Left ventricle myocardium superior (tissue), 1 donor: Measurements from ENCODE around the gene NR3C2. TPM values are rescaled to one million over a fixed set of nuclear protein-coding genes. Genes with fewer than 3 reads are reported as not detected.
A peak's percentile ranks its signal among the peaks of the same experiment; 100 is the strongest.

Experiments
- ATAC-seq: fragments of 200-7000 bp; cut with Tn5 transposase; one replicate; pipeline ENCODE4 v1.9.1; 2020; ENCODE audit warnings: mild to moderate bottlenecking, moderate library complexity
- DNase-seq: peaks from one replicate; pipeline ENCODE4 v3.0.0-alpha.2; 2020
- intact Hi-C: fragments of 100-400 bp; cut with micrococcal nuclease; formaldehyde crosslinking; loops from one replicate; pipeline ENCODE4 v1.11.0; 2022
- total RNA-seq: library from RNA; stranded (reverse); fragmentation: NEBNext Ultra II Directional; extraction: Animal tissue kit (Norgen Biotek cat#: 25700); gene quantifications from one replicate; pipeline ENCODE4 v1.2.1, GENCODE V29; 2021
- donor health status: DM: no; HTN: yes; CAD: no; lungs with severe emphysema.

Gene NR3C2
- total RNA-seq, 1 donor from 2014 or later, result 22.6 TPM

DNA sequence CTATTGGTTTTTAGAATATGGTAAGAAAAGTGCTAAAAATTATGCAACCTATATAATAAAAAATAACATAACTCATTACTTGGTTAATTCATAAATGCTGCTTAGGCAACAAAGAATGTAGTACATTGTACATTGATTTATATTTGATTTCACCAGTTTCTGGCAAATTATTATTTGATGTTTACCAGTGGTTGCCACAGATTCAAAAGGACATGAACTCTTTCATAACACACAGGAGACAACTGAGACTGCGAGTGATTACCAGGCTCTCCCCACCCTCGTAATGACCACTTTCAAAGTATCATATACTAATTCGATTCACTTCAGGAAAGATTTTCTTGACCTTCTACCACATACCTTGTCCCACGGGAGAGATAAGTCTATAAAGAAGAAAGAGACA, 158.5 kb downstream of the NR3C2 start:
- ATAC-seq (no peak), DNase-seq (no peak)
- intact Hi-C loops, result loop anchor here (10.0 kb wide), 1 partner anchor 151 kb away; no protein-coding TSS in a partner anchor

GRCh38 chr4:148278310-148278709, 163.9 kb downstream of the NR3C2 start:
- intact Hi-C loops, result no loop called here
- no peak for DNase-seq
- ATAC-seq, result no peak

GRCh38 chr4:148275266-148275665, 166.9 kb downstream of the NR3C2 start:
- ATAC-seq (no peak), DNase-seq (no peak)
- intact Hi-C loops, result no loop called here

- peak; percentile 96 for ATAC-seq
- peak; percentile 64 for DNase-seq
These were observed 168.7 kb downstream of the NR3C2 start for GRCh38 chr4:148273501-148273986.

GRCh38 chr4:148271166-148271565, 171.0 kb downstream of the NR3C2 start:
- DNase-seq (no peak), ATAC-seq (no peak)
- intact Hi-C loops, result no loop called here

More at GRCh38 chr4:148273501-148273986, 168.7 kb downstream of the NR3C2 start:
- intact Hi-C loops, result no loop called here

DNA sequence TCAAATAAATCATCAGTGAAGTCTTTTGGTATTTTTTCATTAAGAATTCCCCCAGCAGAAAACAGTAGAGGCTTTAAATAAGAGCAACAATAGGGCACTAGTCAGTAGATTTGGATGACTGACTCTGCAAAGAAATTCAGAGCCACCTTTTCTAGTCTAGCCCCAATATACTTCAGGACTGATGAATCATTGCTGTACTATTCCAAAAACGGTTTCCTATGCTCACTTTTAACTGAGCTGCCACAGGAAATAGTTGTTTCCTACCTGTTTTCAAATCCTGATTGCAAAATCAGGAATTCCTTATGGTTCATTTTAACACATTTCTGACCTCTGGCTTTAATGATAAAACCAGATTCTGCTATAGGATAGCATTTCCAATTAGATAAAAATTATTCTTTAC, 171.6 kb downstream of the NR3C2 start:
- no peak for DNase-seq
- intact Hi-C loops, result no loop called here
- ATAC-seq, result no peak

- DNase-seq, result no peak
- ATAC-seq, result no peak
- intact Hi-C loops, result no loop called here
These were observed 173.4 kb downstream of the NR3C2 start for GRCh38 chr4:148268835-148269234.

DNA sequence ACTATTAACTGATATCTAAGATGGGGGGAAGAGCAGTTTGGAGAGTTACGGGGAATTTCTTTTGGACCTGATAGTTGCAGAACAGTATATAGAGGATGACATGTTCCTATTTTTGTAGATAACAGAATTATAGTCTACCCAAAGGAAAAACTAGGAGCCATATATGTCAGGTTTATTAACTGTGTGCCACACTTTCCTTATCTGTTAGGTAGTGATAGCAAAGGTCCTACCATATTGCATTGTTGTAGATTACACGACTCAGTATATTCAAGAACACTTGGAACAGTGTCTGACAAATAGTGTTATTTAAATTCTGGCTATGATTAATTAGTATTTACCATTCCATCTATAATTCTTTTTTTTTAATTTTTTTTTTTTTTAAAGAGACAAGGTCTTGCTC, 175.3 kb downstream of the NR3C2 start:
- intact Hi-C loops, result no loop called here
- no peak for DNase-seq
- no peak for ATAC-seq

DNA sequence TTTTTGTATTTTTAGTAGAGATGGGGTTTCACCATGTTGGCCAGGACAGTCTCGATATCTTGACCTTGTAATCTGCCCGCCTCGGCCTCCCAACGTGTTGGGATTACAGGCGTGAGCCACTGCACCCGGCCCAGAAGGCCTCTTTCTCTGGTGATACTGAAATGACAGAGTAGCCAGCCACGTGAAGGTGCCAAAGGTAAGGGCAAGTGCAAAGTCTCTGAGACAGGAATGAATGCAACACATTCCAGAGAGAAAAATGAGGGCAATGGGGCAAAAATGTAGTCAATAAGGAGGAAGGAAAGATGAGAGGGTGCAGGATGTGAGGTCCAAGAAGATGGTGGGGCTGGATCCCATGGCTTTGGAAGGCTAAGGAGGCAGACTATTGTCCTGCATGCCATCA, 176.0 kb downstream of the NR3C2 start:
- intact Hi-C loops, result no loop called here
- ATAC-seq, result no peak
- no peak for DNase-seq

GRCh38 chr4:148265627-148266026, 176.6 kb downstream of the NR3C2 start:
- ATAC-seq, result no peak
- DNase-seq, result no peak
- intact Hi-C loops, result no loop called here

GRCh38 chr4:148263802-148264201, 178.4 kb downstream of the NR3C2 start:
- DNase-seq (no peak), ATAC-seq (no peak)
- intact Hi-C loops, result no loop called here

- no peak for DNase-seq
- ATAC-seq, result no peak
- intact Hi-C loops, result no loop called here
These were observed 179.1 kb downstream of the NR3C2 start for GRCh38 chr4:148263127-148263526.

DNA sequence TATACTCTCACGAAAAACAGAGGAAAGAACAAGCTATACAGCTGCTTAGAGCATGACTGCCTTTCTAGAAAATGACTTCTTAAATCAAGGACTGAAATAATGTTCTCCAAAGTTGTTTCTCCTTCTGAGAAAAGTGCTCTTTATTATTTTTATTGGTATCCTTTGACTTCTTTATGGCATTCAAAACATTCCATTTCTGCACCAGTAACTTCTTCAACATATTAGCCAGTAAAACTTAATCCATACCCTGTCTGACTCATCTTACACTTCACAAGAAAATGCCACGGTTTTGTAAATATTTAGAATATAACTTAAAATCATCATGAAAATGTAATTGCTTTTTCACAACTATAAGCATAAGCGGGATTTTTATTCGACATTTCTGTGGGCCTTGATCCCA, 180.4 kb downstream of the NR3C2 start:
- intact Hi-C loops, result no loop called here
- ATAC-seq (no peak), DNase-seq (no peak)

GRCh38 chr4:148259841-148260240, 182.4 kb downstream of the NR3C2 start:
- ATAC-seq (no peak), DNase-seq (no peak)
- intact Hi-C loops, result no loop called here

DNA sequence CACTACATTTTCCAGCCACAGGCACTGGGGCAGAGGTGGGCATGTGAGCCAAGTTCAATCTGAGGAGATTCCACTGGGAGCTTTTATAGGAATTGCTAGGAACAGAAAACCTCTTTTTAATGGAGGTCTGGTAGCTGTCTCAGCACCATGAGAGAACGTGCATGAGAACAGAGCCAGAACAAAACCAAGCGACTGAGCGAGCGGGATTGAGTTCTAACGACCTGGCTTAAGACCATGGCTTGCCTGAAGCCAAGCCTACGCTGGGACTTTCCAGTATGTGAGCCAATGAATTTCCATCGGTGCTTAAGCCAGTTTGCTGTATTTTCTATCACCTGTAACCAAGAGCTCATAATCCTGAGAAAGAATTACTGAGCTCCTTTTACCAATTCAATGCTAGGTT, 183.7 kb downstream of the NR3C2 start:
- intact Hi-C loops, result no loop called here
- no peak for DNase-seq
- peak; percentile 65 for ATAC-seq

DNA sequence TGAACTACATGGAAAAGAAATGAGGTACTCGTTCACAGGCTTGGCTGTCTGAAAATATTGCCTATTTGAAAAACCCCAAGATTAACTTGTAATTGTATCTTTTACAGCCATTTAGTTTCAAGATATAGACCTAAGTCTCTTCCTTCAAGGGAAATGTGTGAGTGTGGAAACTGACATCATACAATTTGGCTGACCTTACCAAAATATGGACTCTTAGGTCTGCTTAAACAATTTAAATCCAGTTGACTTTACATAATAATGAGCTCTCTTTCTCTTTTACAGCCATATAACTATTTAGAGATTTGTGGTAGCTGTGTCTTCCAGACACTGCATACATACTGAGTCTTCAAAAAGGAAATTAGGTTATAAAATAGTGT, 186.9 kb downstream of the NR3C2 start:
- DNase-seq (no peak), ATAC-seq (no peak)
- intact Hi-C loops, result no loop called here

- ATAC-seq (no peak), DNase-seq (no peak)
- intact Hi-C loops, result no loop called here
These were observed 187.4 kb downstream of the NR3C2 start for GRCh38 chr4:148254621-148255343.

GRCh38 chr4:148253768-148254167, 188.4 kb downstream of the NR3C2 start:
- DNase-seq (no peak), ATAC-seq (no peak)
- intact Hi-C loops, result no loop called here

DNA sequence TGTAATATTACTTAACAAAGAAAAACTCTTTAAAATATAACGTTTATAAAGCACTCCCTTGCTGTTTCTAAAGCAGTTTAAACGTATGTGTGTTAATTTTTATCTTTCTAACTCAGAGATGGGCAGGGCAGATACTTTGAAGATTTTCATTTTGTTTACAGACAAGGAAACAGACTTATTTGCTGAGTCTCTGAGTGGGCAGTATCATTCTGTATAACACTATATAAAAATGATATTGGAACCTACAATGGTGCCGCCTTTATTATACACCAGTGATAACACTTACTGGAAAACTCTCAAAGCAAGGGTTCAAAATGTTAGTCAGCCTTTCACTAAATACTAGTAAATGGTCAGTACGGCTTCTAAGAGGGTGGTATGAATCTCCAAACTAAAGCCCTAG, 193.4 kb downstream of the NR3C2 start:
- no peak for DNase-seq
- intact Hi-C loops, result no loop called here
- ATAC-seq, result no peak

- intact Hi-C loops, result no loop called here
- ATAC-seq, result no peak
These were observed 197.2 kb downstream of the NR3C2 start for GRCh38 chr4:148245015-148245414.

DNA sequence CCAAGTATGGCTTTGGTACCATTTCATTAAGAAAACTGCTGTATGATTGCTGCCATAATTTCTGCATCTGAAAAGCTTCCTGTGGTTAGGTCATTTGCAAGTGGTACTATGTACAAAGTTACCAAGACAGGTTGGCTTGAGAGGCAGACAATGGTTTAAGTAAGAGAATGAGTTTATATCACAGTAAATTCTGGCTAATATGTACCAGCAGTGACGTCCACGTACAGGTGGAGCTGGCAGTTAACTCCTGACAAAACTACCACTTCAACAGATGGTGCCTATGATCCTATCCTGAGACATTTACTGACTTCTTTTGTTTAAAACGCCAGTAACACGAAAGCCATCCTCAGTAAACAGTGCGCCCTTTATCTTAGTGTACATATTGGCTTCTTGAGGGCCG, 198.4 kb downstream of the NR3C2 start:
- no peak for DNase-seq
- intact Hi-C loops, result no loop called here
- no peak for ATAC-seq

More at GRCh38 chr4:148245015-148245414, 197.2 kb downstream of the NR3C2 start:
- DNase-seq, result no peak
